AG04449 (cell line): ENCODE measurements around the gene FRMD8.

Source experiments
- CTCF ChIA-PET: fragments of 350-600 bp; formaldehyde crosslinking; extraction: SDS; loops from one replicate; lab custom pipeline; 2021; ENCODE audit warnings: antibody characterized with exemption; lab: Yijun Ruan, JAX
- POLR2A ChIA-PET: fragments of 400-600, 350-600 bp; formaldehyde crosslinking; extraction: SDS; loops from one replicate; lab custom pipeline; 2020; ENCODE audit warnings: antibody characterized with exemption, inconsistent platforms; lab: Yijun Ruan, JAX
- DNase-seq: peaks from one replicate; pipeline ENCODE4 v3.0.0-alpha.2; 2010; ENCODE audit warnings: low read depth, low spot score
- H3K4me3 ChIP-seq: 2 replicates; pipeline ENCODE4 v1.5.1; 2011; ENCODE audit warnings: low read depth, mild to moderate bottlenecking, control low read depth, low read length
- TF ChIP-seq, protein P1 (sequence below): IDR thresholded peaks from one replicate; pipeline ENCODE4 v1.5.1; 2011; ENCODE audit warnings: mild to moderate bottlenecking, moderate library complexity, low read length, control low read depth, inconsistent platforms; ENCODE audit not compliant: insufficient read depth; ENCODE audit errors: missing control alignments

FRMD8 gene

GRCh38 chr11:65424205-65425104, 38.0 kb downstream of the FRMD8 start:
- DNase-seq: no peak
- POLR2A ChIA-PET: interaction anchor here (0.6 to 19.6 kb wide), 24 partner anchors 8 to 191 kb away, joined by 3 to 664 read pairs (median 12); partner anchors contain the start of genes DPF2, FRMD8, MALAT1 and PCNX3
- H3K4me3 ChIP-seq: peak overlapping the region; percentile 98
- TF ChIP-seq, protein P1, sequence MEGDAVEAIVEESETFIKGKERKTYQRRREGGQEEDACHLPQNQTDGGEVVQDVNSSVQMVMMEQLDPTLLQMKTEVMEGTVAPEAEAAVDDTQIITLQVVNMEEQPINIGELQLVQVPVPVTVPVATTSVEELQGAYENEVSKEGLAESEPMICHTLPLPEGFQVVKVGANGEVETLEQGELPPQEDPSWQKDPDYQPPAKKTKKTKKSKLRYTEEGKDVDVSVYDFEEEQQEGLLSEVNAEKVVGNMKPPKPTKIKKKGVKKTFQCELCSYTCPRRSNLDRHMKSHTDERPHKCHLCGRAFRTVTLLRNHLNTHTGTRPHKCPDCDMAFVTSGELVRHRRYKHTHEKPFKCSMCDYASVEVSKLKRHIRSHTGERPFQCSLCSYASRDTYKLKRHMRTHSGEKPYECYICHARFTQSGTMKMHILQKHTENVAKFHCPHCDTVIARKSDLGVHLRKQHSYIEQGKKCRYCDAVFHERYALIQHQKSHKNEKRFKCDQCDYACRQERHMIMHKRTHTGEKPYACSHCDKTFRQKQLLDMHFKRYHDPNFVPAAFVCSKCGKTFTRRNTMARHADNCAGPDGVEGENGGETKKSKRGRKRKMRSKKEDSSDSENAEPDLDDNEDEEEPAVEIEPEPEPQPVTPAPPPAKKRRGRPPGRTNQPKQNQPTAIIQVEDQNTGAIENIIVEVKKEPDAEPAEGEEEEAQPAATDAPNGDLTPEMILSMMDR: no peak
- CTCF ChIA-PET: interaction anchor here (0.7 kb wide), 1 partner anchor 95 kb away, joined by 3 read pairs; no protein-coding TSS in a partner anchor

GRCh38 chr11:65425105-65425970, 38.9 kb downstream of the FRMD8 start:
- ChIA-PET CTCF (no interaction called here), POLR2A (interaction anchor here (0.7 to 19.6 kb wide), 12 partner anchors 9 to 92 kb away, joined by 3 to 664 read pairs (median 20); partner anchors contain the start of genes DPF2 and MALAT1)
- H3K4me3 ChIP-seq: peak overlapping the region; percentile 98
- no peak for DNase-seq
- TF ChIP-seq, protein P1: no peak

DNA sequence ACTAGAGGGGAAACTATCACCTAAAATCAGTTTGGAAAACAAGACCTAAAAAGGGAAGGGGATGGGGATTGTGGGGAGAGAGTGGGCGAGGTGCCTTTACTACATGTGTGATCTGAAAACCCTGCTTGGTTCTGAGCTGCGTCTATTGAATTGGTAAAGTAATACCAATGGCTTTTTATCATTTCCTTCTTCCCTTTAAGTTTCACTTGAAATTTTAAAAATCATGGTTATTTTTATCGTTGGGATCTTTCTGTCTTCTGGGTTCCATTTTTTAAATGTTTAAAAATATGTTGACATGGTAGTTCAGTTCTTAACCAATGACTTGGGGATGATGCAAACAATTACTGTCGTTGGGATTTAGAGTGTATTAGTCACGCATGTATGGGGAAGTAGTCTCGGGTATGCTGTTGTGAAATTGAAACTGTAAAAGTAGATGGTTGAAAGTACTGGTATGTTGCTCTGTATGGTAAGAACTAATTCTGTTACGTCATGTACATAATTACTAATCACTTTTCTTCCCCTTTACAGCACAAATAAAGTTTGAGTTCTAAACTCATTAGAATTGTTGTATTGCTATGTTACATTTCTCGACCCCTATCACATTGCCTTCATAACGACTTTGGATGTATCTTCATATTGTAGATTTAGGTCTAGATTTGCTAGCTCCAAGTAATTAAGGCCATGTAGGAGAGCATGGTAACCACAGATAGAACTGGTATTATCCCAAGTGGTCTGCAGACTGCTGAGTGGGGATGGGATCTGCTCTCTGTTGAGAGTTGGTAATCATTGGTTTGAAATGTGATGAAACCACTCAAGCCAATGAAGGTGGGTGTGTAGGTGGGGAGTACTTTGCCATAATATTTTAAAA, 39.8 kb downstream of the FRMD8 start:
- TF ChIP-seq, protein P1: no peak
- no peak for DNase-seq
- ChIA-PET CTCF (interaction anchor here (1.1 kb wide), 1 partner anchor 10 kb away, joined by 3 read pairs; no protein-coding TSS in a partner anchor), POLR2A (interaction anchor here (0.6 to 19.6 kb wide), 5 partner anchors 10 to 77 kb away, joined by 3 to 664 read pairs (median 4); partner anchors contain the start of genes MALAT1 and TIGD3)
- H3K4me3 ChIP-seq: peak overlapping the region; percentile 98

GRCh38 chr11:65426839-65427690, 40.6 kb downstream of the FRMD8 start:
- CTCF ChIA-PET: interaction anchor here (1.1 kb wide), 1 partner anchor 10 kb away, joined by 3 read pairs; no protein-coding TSS in a partner anchor
- POLR2A ChIA-PET: interaction anchor here (0.6 to 19.6 kb wide), 4 partner anchors 9 to 77 kb away, joined by 3 to 664 read pairs (median 4); partner anchors contain the start of genes MALAT1 and TIGD3
- no peak for DNase-seq
- peak overlapping the region; percentile 98 for H3K4me3 ChIP-seq
- TF ChIP-seq, protein P1: no peak
